H9 (cell line): ENCODE measurements around the gene RBKS. TPM values are rescaled to one million over a fixed set of nuclear protein-coding genes. Genes with fewer than 3 reads are reported as not detected.

Experiments used
- DNase-seq: peaks from one replicate; pipeline ENCODE4 v3.0.0-alpha.2; 2017
- H2AFZ ChIP-seq: one replicate; pipeline ENCODE4 v1.6.1; 2013; ENCODE audit warnings: mild to moderate bottlenecking, low read length, control low read depth, moderate library complexity
- H2AK5ac ChIP-seq: 2 replicates; pipeline ENCODE4 v1.6.1; 2013; ENCODE audit warnings: low read length, control low read depth, mixed read lengths; ENCODE audit not compliant: insufficient read length
- H2BK120ac ChIP-seq: one replicate; pipeline ENCODE4 v1.6.1; 2013; ENCODE audit warnings: low read depth, mild to moderate bottlenecking, low read length, control low read depth, inconsistent platforms; ENCODE audit not compliant: poor library complexity, severe bottlenecking
- H2BK12ac ChIP-seq: 2 replicates; pipeline ENCODE4 v1.6.1; 2013; ENCODE audit warnings: low read length, control low read depth, mixed read lengths, low read depth; ENCODE audit not compliant: insufficient read length
- H2BK15ac ChIP-seq: 2 replicates; pipeline ENCODE4 v1.6.1; 2013; ENCODE audit warnings: low read depth, low read length, control low read depth
- H2BK20ac ChIP-seq: one replicate; pipeline ENCODE4 v1.6.1; 2013; ENCODE audit warnings: low read depth, mild to moderate bottlenecking, low read length, control low read depth, inconsistent platforms; ENCODE audit not compliant: poor library complexity, severe bottlenecking
- H2BK5ac ChIP-seq: 2 replicates; pipeline ENCODE4 v1.6.1; 2013; ENCODE audit warnings: low read length, control low read depth, mixed read lengths; ENCODE audit not compliant: insufficient read length
- H3K14ac ChIP-seq: 2 replicates; pipeline ENCODE4 v1.6.1; 2013; ENCODE audit warnings: low read length, control low read depth; ENCODE audit not compliant: insufficient read depth
- H3K18ac ChIP-seq: 2 replicates; pipeline ENCODE4 v1.6.1; 2013; ENCODE audit warnings: low read depth, mild to moderate bottlenecking, mixed read lengths, low read length, control low read depth; ENCODE audit not compliant: insufficient read length
- H3K23ac ChIP-seq: 2 replicates; pipeline ENCODE4 v1.6.1; 2013; ENCODE audit warnings: low read length, control low read depth, mixed read lengths, low read depth; ENCODE audit not compliant: insufficient read length
- H3K23me2 ChIP-seq: 2 replicates; pipeline ENCODE4 v1.6.1; 2013; ENCODE audit warnings: low read depth, mild to moderate bottlenecking, mixed read lengths, low read length, control low read depth; ENCODE audit not compliant: insufficient read length, poor library complexity, severe bottlenecking
- H3K27ac ChIP-seq: 2 replicates; pipeline ENCODE4 v1.5.1; 2013; ENCODE audit warnings: low read length, control low read depth, mixed read lengths, low read depth; ENCODE audit not compliant: insufficient read length
- H3K27me3 ChIP-seq: 2 replicates; pipeline ENCODE4 v1.6.1; 2013; ENCODE audit warnings: low read length, control low read depth, inconsistent platforms; ENCODE audit not compliant: insufficient read depth
- H3K4ac ChIP-seq: 2 replicates; pipeline ENCODE4 v1.6.1; 2013; ENCODE audit warnings: low read depth, mild to moderate bottlenecking, control low read depth, inconsistent platforms, low read length, moderate library complexity
- H3K4me1 ChIP-seq: 2 replicates; pipeline ENCODE4 v1.6.1; 2013; ENCODE audit warnings: low read length, control low read depth, inconsistent platforms; ENCODE audit not compliant: insufficient read depth
- H3K4me2 ChIP-seq: 2 replicates; pipeline ENCODE4 v1.6.1; 2013; ENCODE audit warnings: low read length, control low read depth, mixed read lengths; ENCODE audit not compliant: insufficient read length, insufficient read depth
- H3K56ac ChIP-seq: 2 replicates; pipeline ENCODE4 v1.6.1; 2013; ENCODE audit warnings: low read depth, mild to moderate bottlenecking, mixed read lengths, low read length, control low read depth; ENCODE audit not compliant: insufficient read length
- H3K79me1 ChIP-seq: 2 replicates; pipeline ENCODE4 v1.6.1; 2013; ENCODE audit warnings: low read depth, mild to moderate bottlenecking, moderate library complexity, low read length, control low read depth, inconsistent platforms; ENCODE audit not compliant: insufficient read depth, poor library complexity, severe bottlenecking
- H3K79me2 ChIP-seq: 2 replicates; pipeline ENCODE4 v1.6.1; 2013; ENCODE audit warnings: low read length, control low read depth, inconsistent platforms; ENCODE audit not compliant: insufficient read depth
- H3K9ac ChIP-seq: 2 replicates; pipeline ENCODE4 v1.6.1; 2013; ENCODE audit warnings: low read length, control low read depth, mixed read lengths; ENCODE audit not compliant: insufficient read length; ENCODE audit errors: extremely low read depth
- H3K9me3 ChIP-seq: one replicate; pipeline ENCODE4 v1.6.1; 2013; ENCODE audit warnings: low read depth, low read length, inconsistent platforms; ENCODE audit not compliant: control insufficient read depth
- H3T11ph ChIP-seq: one replicate; pipeline ENCODE4 v1.6.1; 2013; ENCODE audit warnings: mild to moderate bottlenecking, low read length, control low read depth, inconsistent platforms
- H4K20me1 ChIP-seq: one replicate; pipeline ENCODE4 v1.6.1; 2013; ENCODE audit not compliant: control insufficient read depth, insufficient read length, insufficient read depth
- H4K5ac ChIP-seq: 2 replicates; pipeline ENCODE4 v1.6.1; 2013; ENCODE audit warnings: low read depth, mild to moderate bottlenecking, mixed read lengths, low read length, control low read depth; ENCODE audit not compliant: insufficient read length
- H4K8ac ChIP-seq: replicated peaks from 2 replicates; pipeline ENCODE4 v1.6.1; 2013; ENCODE audit warnings: low read length, control low read depth, mixed read lengths, low read depth; ENCODE audit not compliant: insufficient read length
- H4K91ac ChIP-seq: 2 replicates; pipeline ENCODE4 v1.6.1; 2013; ENCODE audit warnings: low read depth, mild to moderate bottlenecking, moderate library complexity, mixed read lengths, low read length, control low read depth; ENCODE audit not compliant: insufficient read length
- H3K27ac Mint-ChIP-seq, 3 experiments: 2 replicates in 2 of 3; 3 replicates in 1 of 3; pipeline ENCODE4 v1.8.0; 2020 to 2021; ENCODE audit warnings: mixed read lengths in 3 of 3, mild to moderate bottlenecking in 1 of 3, moderate library complexity in 1 of 3
- H3K27me3 Mint-ChIP-seq: 2 replicates; pipeline ENCODE4 v1.8.0; 2021; ENCODE audit warnings: low read depth, mild to moderate bottlenecking, moderate library complexity, mixed read lengths
- H3K36me3 Mint-ChIP-seq, 3 experiments: 2 replicates in 2 of 3; 3 replicates in 1 of 3; pipeline ENCODE4 v1.8.0; 2020 to 2021; ENCODE audit warnings: low read depth in 3 of 3, mixed read lengths in 3 of 3; ENCODE audit not compliant: insufficient read depth in 1 of 3
- H3K4me1 Mint-ChIP-seq, 2 experiments: 2 replicates each; pipeline ENCODE4 v1.8.0; 2020; ENCODE audit warnings: mixed read lengths in 2 of 2
- H3K4me3 Mint-ChIP-seq, 2 experiments: 2 replicates in 1 of 2; 3 replicates in 1 of 2; pipeline ENCODE4 v1.8.0; 2020 to 2021; ENCODE audit warnings: mild to moderate bottlenecking in 2 of 2, mixed read lengths in 2 of 2, moderate library complexity in 1 of 2
- H3K9me3 Mint-ChIP-seq, 2 experiments: 2 replicates in 1 of 2; 3 replicates in 1 of 2; pipeline ENCODE4 v1.8.0; 2020; ENCODE audit warnings: mild to moderate bottlenecking in 2 of 2, mixed read lengths in 2 of 2, moderate library complexity in 1 of 2
- CTCF ChIP-seq: fragments of 200-600 bp; sonication (generic); conservative IDR thresholded peaks from 3 replicates; pipeline ENCODE4 v1.8.0; 2021; ENCODE audit warnings: antibody characterized with exemption, mild to moderate bottlenecking
- WGBS: extraction: QIAGEN DNeasy Blood & Tissue Kit; methylation state at CpG from one replicate; pipeline ENCODE4 v1.1.7; 2013; ENCODE audit warnings: missing lambda C conversion rate, low lambda C conversion rate, mixed read lengths; ENCODE audit not compliant: insufficient read length; ENCODE audit errors: extremely low coverage; 5-methylcytosine and 5-hydroxymethylcytosine counted together
- total RNA-seq: library from RNA; stranded (reverse); gene quantifications from 2 replicates; pipeline ENCODE4 v1.2.1, GENCODE V29; 2021

The RBKS gene
- total RNA-seq, 1 experiment from 2014 or later, result 2.3 TPM

GRCh38 chr2:27904405-27904665 lies 14.1 kb upstream of the RBKS start:
- H3K23ac ChIP-seq, result no peak overlapping the region
- no peaks in the 10 kb centered on the region for H3K9me3 Mint-ChIP-seq
- H3K27ac Mint-ChIP-seq, result no peak overlapping the region
- no peak overlapping the region for H4K91ac ChIP-seq
- H3T11ph ChIP-seq, result no peak overlapping the region
- no peak for TF ChIP-seq CTCF
- H2AK5ac ChIP-seq, result no peak overlapping the region
- no peaks in the 10 kb centered on the region for H4K20me1 ChIP-seq
- no peaks in the 10 kb centered on the region for H3K27me3 Mint-ChIP-seq
- no peak for DNase-seq
- H3K23me2 ChIP-seq, result no peaks in the 10 kb centered on the region
- no peaks in the 10 kb centered on the region for H3K9me3 ChIP-seq
- H4K8ac ChIP-seq, result no peak overlapping the region
- no peak overlapping the region for H4K5ac ChIP-seq
- H3K4me2 ChIP-seq, result no peak overlapping the region
- H3K27me3 ChIP-seq, result no peaks in the 10 kb centered on the region
- H2BK15ac ChIP-seq, result no peak overlapping the region
- H3K36me3 Mint-ChIP-seq, result no peaks in the 10 kb centered on the region; a peak in 1 of 7 replicates
- H2BK120ac ChIP-seq, result no peak overlapping the region
- 0 out of 2 replicates have a peak, but pooled peaks cover 2% of the 10 kb centered on the region for H3K79me2 ChIP-seq
- H3K9ac ChIP-seq, result no peak overlapping the region
- no peak overlapping the region for H2BK12ac ChIP-seq
- H3K27ac ChIP-seq, result no peak overlapping the region
- no peak overlapping the region for H3K56ac ChIP-seq
- H2AFZ ChIP-seq, result no peak overlapping the region
- peaks cover 8% of the 10 kb centered on the region in 2 experiments for H3K4me1 Mint-ChIP-seq
- WGBS, result no CpG with 5 or more reads among the region's 1 CpG
- H3K18ac ChIP-seq, result no peak overlapping the region
- no peak overlapping the region for H3K4ac ChIP-seq
- no peak overlapping the region for H3K4me3 Mint-ChIP-seq
- H3K4me1 ChIP-seq, result no peaks in the 10 kb centered on the region
- H2BK5ac ChIP-seq, result no peak overlapping the region
- H3K79me1 ChIP-seq, result no peaks in the 10 kb centered on the region
- no peak overlapping the region for H3K14ac ChIP-seq
- H2BK20ac ChIP-seq, result no peak overlapping the region
